Caco-2 (cell line): ENCODE measurements around the gene MDN1. TPM values are rescaled to one million over a fixed set of nuclear protein-coding genes. Genes with fewer than 3 reads are reported as not detected.

Experiments
- BruUV-seq: library from RNA; stranded (reverse); fragments of 400-500 nt; replicated peaks from 2 replicates; lab custom pipeline; 2021; lab: Mats Ljungman, UMichigan
- CTCF ChIA-PET: fragments of 300-600 bp; sonication (Branson Sonifier 250); formaldehyde crosslinking; loops from one replicate; lab custom pipeline; 2022; ENCODE audit warnings: antibody characterized with exemption; lab: Charles Lee
- POLR2A ChIA-PET: fragments of 300-600 bp; sonication (Branson Sonifier 250); formaldehyde crosslinking; loops from one replicate; lab custom pipeline; 2022; ENCODE audit warnings: antibody characterized with exemption; lab: Charles Lee
- DNase-seq, 2 experiments: peaks; one replicate each; pipeline versions ENCODE4 v3.0.0 to v3.0.0-alpha.2; 2020 to 2022
- H3K27me3 ChIP-seq: replicated peaks from 2 replicates; pipeline ENCODE4 v1.6.0; 2011; ENCODE audit warnings: low read length; ENCODE audit not compliant: control insufficient read depth, insufficient read depth
- H3K36me3 ChIP-seq: 2 replicates; pipeline ENCODE4 v1.5.1; 2011; ENCODE audit warnings: low read length; ENCODE audit not compliant: control insufficient read depth, insufficient read depth
- H3K4me1 ChIP-seq: fragments of 250-450 bp; sonication (Bioruptor Pico); 2 replicates; pipeline ENCODE4 v1.5.1; 2020; ENCODE audit warnings: mild to moderate bottlenecking
- H3K4me3 ChIP-seq: 2 replicates; pipeline ENCODE4 v1.5.1; 2011; ENCODE audit warnings: low read depth, mild to moderate bottlenecking, control low read depth, low read length
- H3K9me3 ChIP-seq: fragments of 250-450 bp; sonication (Bioruptor Pico); 2 replicates; pipeline ENCODE4 v1.5.1; 2020; ENCODE audit warnings: mild to moderate bottlenecking, moderate library complexity
- H3K27ac Mint-ChIP-seq: one replicate; pipeline ENCODE4 v1.8.0; 2022; ENCODE audit warnings: mixed read lengths; ENCODE audit not compliant: unreplicated experiment
- H3K27me3 Mint-ChIP-seq: one replicate; pipeline ENCODE4 v1.8.0; 2022; ENCODE audit warnings: mixed read lengths; ENCODE audit not compliant: insufficient read depth, unreplicated experiment
- H3K36me3 Mint-ChIP-seq: one replicate; pipeline ENCODE4 v1.8.0; 2022; ENCODE audit warnings: mild to moderate bottlenecking, mixed read lengths; ENCODE audit not compliant: insufficient read depth, unreplicated experiment
- H3K4me1 Mint-ChIP-seq: one replicate; pipeline ENCODE4 v1.8.0; 2022; ENCODE audit warnings: low read depth, mixed read lengths; ENCODE audit not compliant: unreplicated experiment
- H3K4me3 Mint-ChIP-seq: one replicate; pipeline ENCODE4 v1.8.0; 2022; ENCODE audit warnings: mild to moderate bottlenecking, moderate library complexity, mixed read lengths; ENCODE audit not compliant: unreplicated experiment
- H3K9me3 Mint-ChIP-seq: one replicate; pipeline ENCODE4 v1.8.0; 2022; ENCODE audit warnings: mixed read lengths; ENCODE audit not compliant: unreplicated experiment
- intact Hi-C: fragments of 100-400 bp; cut with micrococcal nuclease; formaldehyde crosslinking; loops from one replicate; pipeline ENCODE4 v1.10.0; 2022; ENCODE audit not compliant: unreplicated experiment
- total RNA-seq: library from RNA; stranded (reverse); gene quantifications from 2 replicates; pipeline ENCODE4 v1.2.3, GENCODE V29; 2022
- TF ChIP-seq, protein P1 (sequence below), 2 experiments: fragments of 200-600 bp in 1 of 2; IDR thresholded peaks; 1 replicate in 1 of 2; 2 replicates in 1 of 2; pipeline versions ENCODE4 v1.5.1 to v1.8.0; 2011 to 2022; ENCODE audit warnings: antibody characterized with exemption in 1 of 2, control low read depth in 1 of 2, inconsistent platforms in 1 of 2, low read depth in 1 of 2, low read length in 1 of 2, mild to moderate bottlenecking in 1 of 2, moderate library complexity in 1 of 2; ENCODE audit not compliant: insufficient read depth in 1 of 2, severe bottlenecking in 1 of 2, unreplicated experiment in 1 of 2

Gene MDN1
- total RNA-seq, 1 experiment from 2014 or later, result 49.0 TPM

GRCh38 chr6:89667872-89668556 is 151.6 kb downstream of the MDN1 start:
- no peak overlapping the region for H3K27ac Mint-ChIP-seq

DNA sequence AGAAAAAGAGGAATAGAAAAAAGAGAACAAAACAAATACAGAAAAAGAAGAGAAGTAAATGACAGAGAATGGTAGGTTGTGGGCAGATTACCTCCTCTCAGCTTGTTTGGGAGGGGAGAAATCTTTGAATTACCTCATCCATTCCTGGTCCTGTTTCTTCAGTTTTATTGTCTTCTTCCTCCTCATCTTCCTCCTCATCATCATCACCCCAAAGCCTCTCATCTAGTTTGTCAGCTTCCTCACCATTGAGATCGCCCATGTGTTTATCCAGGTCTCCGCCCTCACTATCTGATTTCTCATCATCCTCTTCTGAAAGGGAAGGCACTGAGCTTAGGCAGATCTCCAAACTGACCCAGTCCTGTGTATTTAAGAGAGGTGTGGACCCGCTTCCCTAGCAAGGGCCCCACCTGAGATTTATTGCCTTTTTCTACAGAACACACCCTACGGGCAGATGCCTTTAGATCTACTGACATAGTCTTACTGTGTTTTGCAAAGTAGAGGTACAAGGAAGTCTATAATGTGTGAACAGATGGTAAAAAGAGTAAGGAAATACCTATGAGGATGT is 156.9 kb downstream of the MDN1 start:
- no TSS peak for BruUV-seq
- TF ChIP-seq, protein P1, sequence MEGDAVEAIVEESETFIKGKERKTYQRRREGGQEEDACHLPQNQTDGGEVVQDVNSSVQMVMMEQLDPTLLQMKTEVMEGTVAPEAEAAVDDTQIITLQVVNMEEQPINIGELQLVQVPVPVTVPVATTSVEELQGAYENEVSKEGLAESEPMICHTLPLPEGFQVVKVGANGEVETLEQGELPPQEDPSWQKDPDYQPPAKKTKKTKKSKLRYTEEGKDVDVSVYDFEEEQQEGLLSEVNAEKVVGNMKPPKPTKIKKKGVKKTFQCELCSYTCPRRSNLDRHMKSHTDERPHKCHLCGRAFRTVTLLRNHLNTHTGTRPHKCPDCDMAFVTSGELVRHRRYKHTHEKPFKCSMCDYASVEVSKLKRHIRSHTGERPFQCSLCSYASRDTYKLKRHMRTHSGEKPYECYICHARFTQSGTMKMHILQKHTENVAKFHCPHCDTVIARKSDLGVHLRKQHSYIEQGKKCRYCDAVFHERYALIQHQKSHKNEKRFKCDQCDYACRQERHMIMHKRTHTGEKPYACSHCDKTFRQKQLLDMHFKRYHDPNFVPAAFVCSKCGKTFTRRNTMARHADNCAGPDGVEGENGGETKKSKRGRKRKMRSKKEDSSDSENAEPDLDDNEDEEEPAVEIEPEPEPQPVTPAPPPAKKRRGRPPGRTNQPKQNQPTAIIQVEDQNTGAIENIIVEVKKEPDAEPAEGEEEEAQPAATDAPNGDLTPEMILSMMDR (IDR thresholded peaks at IDR 0.05; ENCODE audit: insufficient read depth in 1 of 2, low read depth in 1 of 2, low read length in 1 of 2, severe bottlenecking in 1 of 2, unreplicated experiment in 1 of 2), result no peak
- intact Hi-C loops, result no loop called here
- ChIA-PET CTCF (no interaction called here), POLR2A (no interaction called here)
- Mint-ChIP-seq H3K27ac (no peak overlapping the region), H3K4me3 (no peak overlapping the region), H3K4me1 (no peaks in the 10 kb centered on the region), H3K27me3 (no peaks in the 10 kb centered on the region), H3K9me3 (no peaks in the 10 kb centered on the region), H3K36me3 (peaks cover 87% of the 10 kb centered on the region)
- H3K9me3 ChIP-seq, result no peaks in the 10 kb centered on the region
- H3K36me3 ChIP-seq, result no peaks in the 10 kb centered on the region; the same call in 1 of the 2 replicates
- no peaks in the 10 kb centered on the region for H3K27me3 ChIP-seq
- DNase-seq, result no peak
- no peaks in the 10 kb centered on the region for H3K4me1 ChIP-seq
- no peak overlapping the region for H3K4me3 ChIP-seq

More at GRCh38 chr6:89667872-89668556, 151.6 kb downstream of the MDN1 start:
- no peaks in the 10 kb centered on the region for H3K9me3 ChIP-seq
- Mint-ChIP-seq H3K9me3 (no peaks in the 10 kb centered on the region), H3K27me3 (no peaks in the 10 kb centered on the region), H3K4me1 (no peaks in the 10 kb centered on the region), H3K36me3 (peaks cover 78% of the 10 kb centered on the region), H3K4me3 (no peak overlapping the region)
- intact Hi-C loops, result no loop called here
- POLR2A ChIA-PET, result no interaction called here
- CTCF ChIA-PET, result interaction anchor here (0.5 kb wide), 1 partner anchor 1833 kb away, joined by 11 read pairs; no protein-coding TSS in a partner anchor
- no peak for DNase-seq
- H3K4me1 ChIP-seq, result no peaks in the 10 kb centered on the region
- H3K27me3 ChIP-seq, result no peaks in the 10 kb centered on the region
- H3K4me3 ChIP-seq, result no peak overlapping the region
- BruUV-seq, result no TSS peak
- TF ChIP-seq, protein P1 (IDR thresholded peaks at IDR 0.05; ENCODE audit: insufficient read depth in 1 of 2, low read depth in 1 of 2, low read length in 1 of 2, severe bottlenecking in 1 of 2, unreplicated experiment in 1 of 2), result no peak
- no peaks in the 10 kb centered on the region; the same call in 1 of the 2 replicates for H3K36me3 ChIP-seq

DNA sequence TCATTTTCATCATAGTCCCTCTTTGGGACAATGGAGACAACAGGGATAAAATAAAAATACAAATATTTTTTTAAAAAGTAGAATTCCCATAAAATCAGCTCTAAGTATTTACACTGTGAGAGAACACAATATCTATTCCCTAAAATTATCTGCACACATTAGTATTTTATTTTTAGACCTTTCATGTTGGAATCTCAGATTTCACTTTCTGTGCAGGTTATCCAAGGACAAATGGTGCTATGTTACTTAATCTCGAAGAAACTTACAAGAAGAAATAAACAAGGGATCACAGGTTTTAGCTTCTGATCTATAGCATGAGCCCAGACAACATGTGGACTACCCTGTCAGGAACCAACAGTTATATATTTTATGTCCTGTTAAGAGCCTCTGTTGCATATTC is 158.0 kb downstream of the MDN1 start:
- no peaks in the 10 kb centered on the region for H3K9me3 ChIP-seq
- Mint-ChIP-seq H3K27me3 (no peaks in the 10 kb centered on the region), H3K9me3 (no peaks in the 10 kb centered on the region), H3K4me3 (no peak overlapping the region), H3K27ac (no peak overlapping the region), H3K4me1 (no peaks in the 10 kb centered on the region), H3K36me3 (peaks cover 91% of the 10 kb centered on the region)
- H3K27me3 ChIP-seq, result no peaks in the 10 kb centered on the region
- BruUV-seq, result no TSS peak
- H3K4me3 ChIP-seq, result no peak overlapping the region
- H3K4me1 ChIP-seq, result no peaks in the 10 kb centered on the region
- no peak for DNase-seq
- ChIA-PET CTCF (no interaction called here), POLR2A (no interaction called here)
- TF ChIP-seq, protein P1 (IDR thresholded peaks at IDR 0.05; ENCODE audit: insufficient read depth in 1 of 2, low read depth in 1 of 2, low read length in 1 of 2, severe bottlenecking in 1 of 2, unreplicated experiment in 1 of 2), result no peak
- no peaks in the 10 kb centered on the region; the same call in 1 of the 2 replicates for H3K36me3 ChIP-seq
- intact Hi-C loops, result no loop called here
